Natural killer cell treated with Interleukin-12 subunit alpha and Interleukin-12 subunit beta and Interleukin-15 and Interleukin-18, amount 100 ng/mL, for 72 hours (primary cell): ENCODE data around the gene UBE2D1. TPM values are rescaled to one million over a fixed set of nuclear protein-coding genes. Genes with fewer than 3 reads are reported as not detected.
A peak's percentile ranks its signal among the peaks of the same experiment; 100 is the strongest.

ENCODE experiments used
- ATAC-seq, 2 donors: fragments of 150-1000 bp; cut with Tn5 transposase in 1 of 2; sonication (Bioruptor Pico), chemical (Tn5 transposase) in 1 of 2; 2 replicates each; pipeline ENCODE4 v1.10.0; 2021
- DNase-seq: peaks from one replicate; pipeline ENCODE4 v3.0.0; 2022; ENCODE audit warnings: low spot score
- H3K27ac Mint-ChIP-seq, 2 donors: 1 replicate in 1 of 2; 2 replicates in 1 of 2; pipeline ENCODE4 v1.8.0; 2022; ENCODE audit warnings: mixed read lengths in 2 of 2, mild to moderate bottlenecking in 1 of 2, moderate library complexity in 1 of 2
- H3K27me3 Mint-ChIP-seq, 2 donors: 1 replicate in 1 of 2; 2 replicates in 1 of 2; pipeline ENCODE4 v1.8.0; 2022; ENCODE audit warnings: mixed read lengths in 2 of 2
- H3K36me3 Mint-ChIP-seq: one replicate; pipeline ENCODE4 v1.8.0; 2022; ENCODE audit warnings: mixed read lengths
- H3K4me1 Mint-ChIP-seq, 2 donors: 1 replicate in 1 of 2; 2 replicates in 1 of 2; pipeline ENCODE4 v1.8.0; 2022; ENCODE audit warnings: low read depth in 2 of 2, mixed read lengths in 2 of 2, mild to moderate bottlenecking in 1 of 2
- H3K4me3 Mint-ChIP-seq: one replicate; pipeline ENCODE4 v1.8.0; 2022; ENCODE audit warnings: mixed read lengths
- H3K9me3 Mint-ChIP-seq: 2 replicates; pipeline ENCODE4 v1.8.0; 2022; ENCODE audit warnings: mixed read lengths
- total RNA-seq, 2 donors: library from RNA; stranded (reverse); gene quantifications; one replicate each; pipeline ENCODE4 v1.2.3, GENCODE V29; 2022

Gene UBE2D1
- total RNA-seq, 2 donors from 2014 or later, result 12.7 to 14.6 TPM

- H3K4me1 Mint-ChIP-seq, result peaks cover 18 to 23% of the 10 kb centered on the region in 2 donors
- peak; percentile 60 to 65 for ATAC-seq
- H3K27ac Mint-ChIP-seq, result peak overlapping the region; percentile 77 to 84
- no peak for DNase-seq
- H3K9me3 Mint-ChIP-seq, result no peaks in the 10 kb centered on the region
- peak overlapping the region; percentile 55 for H3K4me3 Mint-ChIP-seq
- no peaks in the 10 kb centered on the region for H3K27me3 Mint-ChIP-seq
- no peaks in the 10 kb centered on the region for H3K36me3 Mint-ChIP-seq
Observed at GRCh38 chr10:58350619-58351323, 16.0 kb downstream of the UBE2D1 start.

- DNase-seq (no peak), ATAC-seq (no peak)
- Mint-ChIP-seq H3K27ac (no peak overlapping the region), H3K36me3 (no peaks in the 10 kb centered on the region), H3K27me3 (no peaks in the 10 kb centered on the region), H3K4me3 (no peak overlapping the region), H3K9me3 (no peaks in the 10 kb centered on the region), H3K4me1 (peaks cover 18% of the 10 kb centered on the region in 2 donors)
Observed at GRCh38 chr10:58351616-58352578, 17.1 kb downstream of the UBE2D1 start.

GRCh38 chr10:58352956-58353610 is 18.3 kb downstream of the UBE2D1 start:
- H3K27ac Mint-ChIP-seq, result no peak overlapping the region
- no peaks in the 10 kb centered on the region for H3K27me3 Mint-ChIP-seq
- H3K4me3 Mint-ChIP-seq, result no peak overlapping the region
- H3K36me3 Mint-ChIP-seq, result no peaks in the 10 kb centered on the region
- no peak for ATAC-seq
- no peaks in the 10 kb centered on the region for H3K9me3 Mint-ChIP-seq
- peaks cover 18% of the 10 kb centered on the region in 2 donors for H3K4me1 Mint-ChIP-seq
- no peak for DNase-seq

GRCh38 chr10:58356756-58357155 is 21.9 kb downstream of the UBE2D1 start:
- peaks cover 10 to 18% of the 10 kb centered on the region in 2 donors for H3K4me1 Mint-ChIP-seq
- no peaks in the 10 kb centered on the region for H3K36me3 Mint-ChIP-seq
- no peak overlapping the region for H3K4me3 Mint-ChIP-seq
- DNase-seq (no peak), ATAC-seq (no peak)
- H3K9me3 Mint-ChIP-seq, result no peaks in the 10 kb centered on the region
- no peaks in the 10 kb centered on the region for H3K27me3 Mint-ChIP-seq
- H3K27ac Mint-ChIP-seq, result no peak overlapping the region

GRCh38 chr10:58358314-58358933 is 23.6 kb downstream of the UBE2D1 start:
- DNase-seq (no peak), ATAC-seq (no peak)
- no peaks in the 10 kb centered on the region for H3K27me3 Mint-ChIP-seq
- H3K4me3 Mint-ChIP-seq, result no peak overlapping the region
- no peak overlapping the region for H3K27ac Mint-ChIP-seq
- no peaks in the 10 kb centered on the region for H3K36me3 Mint-ChIP-seq
- peaks cover 10 to 18% of the 10 kb centered on the region in 2 donors for H3K4me1 Mint-ChIP-seq
- H3K9me3 Mint-ChIP-seq, result no peaks in the 10 kb centered on the region

GRCh38 chr10:58358947-58359346 is 24.1 kb downstream of the UBE2D1 start:
- Mint-ChIP-seq H3K27ac (no peak overlapping the region), H3K9me3 (no peaks in the 10 kb centered on the region), H3K4me3 (no peak overlapping the region), H3K4me1 (peaks cover 10 to 18% of the 10 kb centered on the region in 2 donors), H3K27me3 (no peaks in the 10 kb centered on the region), H3K36me3 (peaks cover 4% of the 10 kb centered on the region)
- no peak for ATAC-seq
- no peak for DNase-seq

GRCh38 chr10:58359541-58359940 is 24.7 kb downstream of the UBE2D1 start:
- Mint-ChIP-seq H3K9me3 (no peaks in the 10 kb centered on the region), H3K4me3 (no peak overlapping the region), H3K36me3 (peaks cover 8% of the 10 kb centered on the region), H3K27me3 (no peaks in the 10 kb centered on the region), H3K4me1 (peaks cover 10 to 18% of the 10 kb centered on the region in 2 donors), H3K27ac (no peak overlapping the region)
- DNase-seq (no peak), ATAC-seq (peak in 1 of 2 donors; percentile 41)

GRCh38 chr10:58360412-58361004 is 25.7 kb downstream of the UBE2D1 start:
- Mint-ChIP-seq H3K9me3 (no peaks in the 10 kb centered on the region), H3K36me3 (peaks cover 8% of the 10 kb centered on the region), H3K27me3 (no peaks in the 10 kb centered on the region), H3K4me3 (no peak overlapping the region), H3K27ac (no peak overlapping the region), H3K4me1 (peaks cover 10 to 12% of the 10 kb centered on the region in 2 donors)
- ATAC-seq, result no peak
- DNase-seq, result no peak

- peaks cover 8% of the 10 kb centered on the region for H3K36me3 Mint-ChIP-seq
- ATAC-seq (no peak), DNase-seq (no peak)
- H3K27me3 Mint-ChIP-seq, result no peaks in the 10 kb centered on the region
- H3K4me3 Mint-ChIP-seq, result no peak overlapping the region
- peaks cover 10 to 12% of the 10 kb centered on the region in 2 donors for H3K4me1 Mint-ChIP-seq
- no peak overlapping the region for H3K27ac Mint-ChIP-seq
- no peaks in the 10 kb centered on the region for H3K9me3 Mint-ChIP-seq
Observed at GRCh38 chr10:58361353-58361752, 26.5 kb downstream of the UBE2D1 start.

GRCh38 chr10:58362027-58362789 is 27.4 kb downstream of the UBE2D1 start:
- no peak overlapping the region for H3K4me3 Mint-ChIP-seq
- DNase-seq, result no peak
- no peaks in the 10 kb centered on the region for H3K9me3 Mint-ChIP-seq

GRCh38 chr10:58367069-58367468 is 32.3 kb downstream of the UBE2D1 start:
- no peaks in the 10 kb centered on the region for H3K9me3 Mint-ChIP-seq
- H3K4me1 Mint-ChIP-seq, result no peaks in the 10 kb centered on the region
- no peak overlapping the region for H3K27ac Mint-ChIP-seq
- ATAC-seq (no peak), DNase-seq (no peak)
- H3K27me3 Mint-ChIP-seq, result no peaks in the 10 kb centered on the region
- H3K4me3 Mint-ChIP-seq, result no peak overlapping the region
- peaks cover 8% of the 10 kb centered on the region for H3K36me3 Mint-ChIP-seq

More at GRCh38 chr10:58362027-58362789, 27.4 kb downstream of the UBE2D1 start:
- Mint-ChIP-seq H3K36me3 (peaks cover 8% of the 10 kb centered on the region), H3K27ac (no peak overlapping the region), H3K4me1 (peaks cover 10 to 12% of the 10 kb centered on the region in 2 donors), H3K27me3 (no peaks in the 10 kb centered on the region)
- no peak for ATAC-seq

- Mint-ChIP-seq H3K9me3 (no peaks in the 10 kb centered on the region), H3K4me1 (no peaks in the 10 kb centered on the region), H3K36me3 (no peaks in the 10 kb centered on the region), H3K27me3 (no peaks in the 10 kb centered on the region), H3K4me3 (no peak overlapping the region), H3K27ac (no peak overlapping the region)
- no peak for DNase-seq
- ATAC-seq, result no peak
Observed at GRCh38 chr10:58371473-58371872, 36.7 kb downstream of the UBE2D1 start.
